DOHH2 (cell line): ENCODE data around the gene TBC1D22A.

Source experiments
- H3F3A ChIP-seq: fragments of 200-600 bp; sonication (generic), shearing (Covaris generic); 2 replicates; pipeline ENCODE4 v1.6.0; 2016; ENCODE audit warnings: antibody characterized with exemption, mild to moderate bottlenecking; ENCODE audit not compliant: control insufficient read depth, insufficient read depth
- H3K27ac ChIP-seq: fragments of 200-600 bp; sonication (generic); 2 replicates; pipeline ENCODE4 v1.5.1; 2014; ENCODE audit warnings: low read depth, mild to moderate bottlenecking, low read length, moderate library complexity
- H3K27me3 ChIP-seq: fragments of 200-600 bp; sonication (generic); 2 replicates; pipeline ENCODE4 v1.6.1; 2014; ENCODE audit warnings: mild to moderate bottlenecking, low read length, mixed read lengths; ENCODE audit not compliant: control insufficient read depth
- H3K36me3 ChIP-seq: fragments of 200-600 bp; sonication (generic); 2 replicates; pipeline ENCODE4 v1.6.1; 2014; ENCODE audit warnings: mild to moderate bottlenecking, low read length, moderate library complexity, mixed read lengths; ENCODE audit not compliant: control insufficient read depth
- H3K4me1 ChIP-seq: fragments of 200-600 bp; sonication (generic); 2 replicates; pipeline ENCODE4 v1.6.1; 2014; ENCODE audit warnings: mild to moderate bottlenecking, low read length, mixed read lengths; ENCODE audit not compliant: control insufficient read depth
- H3K4me2 ChIP-seq: fragments of 200-600 bp; sonication (generic); 2 replicates; pipeline ENCODE4 v1.6.0; 2014; ENCODE audit warnings: mild to moderate bottlenecking, low read length, moderate library complexity
- H3K4me3 ChIP-seq: fragments of 200-600 bp; sonication (generic); 2 replicates; pipeline ENCODE4 v1.5.1; 2014; ENCODE audit warnings: mild to moderate bottlenecking, low read length, mixed read lengths
- H3K79me2 ChIP-seq: fragments of 200-600 bp; sonication (generic); 2 replicates; pipeline ENCODE4 v1.6.1; 2014; ENCODE audit warnings: mild to moderate bottlenecking, low read length, mixed read lengths; ENCODE audit not compliant: control insufficient read depth
- H3K9me2 ChIP-seq: fragments of 200-600 bp; sonication (generic); replicated peaks from 2 replicates; pipeline ENCODE4 v1.6.1; 2014; ENCODE audit warnings: mild to moderate bottlenecking, low read length, mixed read lengths; ENCODE audit not compliant: control insufficient read depth
- H3K9me3 ChIP-seq: fragments of 200-600 bp; sonication (generic); 2 replicates; pipeline ENCODE4 v1.6.1; 2014; ENCODE audit warnings: antibody characterized with exemption, low read length, mixed read lengths; ENCODE audit not compliant: control insufficient read depth, insufficient read depth
- H4K20me1 ChIP-seq: fragments of 200-600 bp; sonication (generic); 2 replicates; pipeline ENCODE4 v1.6.0; 2014; ENCODE audit warnings: low read depth, mild to moderate bottlenecking, antibody characterized with exemption, low read length, moderate library complexity; ENCODE audit not compliant: control insufficient read depth, insufficient read depth
- EZH2phosphoT487 ChIP-seq: fragments of 200-600 bp; sonication (generic); IDR thresholded peaks from 2 replicates; pipeline ENCODE4 v1.6.1; 2017; ENCODE audit warnings: borderline replicate concordance, mild to moderate bottlenecking, antibody characterized with exemption, low read length, moderate library complexity, mixed read lengths
- TF ChIP-seq, protein P1 (sequence below): fragments of 200-600 bp; sonication (generic); IDR thresholded peaks from one replicate; pipeline ENCODE4 v1.5.1; 2014; ENCODE audit warnings: antibody characterized with exemption, mild to moderate bottlenecking, low read depth, low read length; ENCODE audit not compliant: poor library complexity, severe bottlenecking

TBC1D22A gene

DNA sequence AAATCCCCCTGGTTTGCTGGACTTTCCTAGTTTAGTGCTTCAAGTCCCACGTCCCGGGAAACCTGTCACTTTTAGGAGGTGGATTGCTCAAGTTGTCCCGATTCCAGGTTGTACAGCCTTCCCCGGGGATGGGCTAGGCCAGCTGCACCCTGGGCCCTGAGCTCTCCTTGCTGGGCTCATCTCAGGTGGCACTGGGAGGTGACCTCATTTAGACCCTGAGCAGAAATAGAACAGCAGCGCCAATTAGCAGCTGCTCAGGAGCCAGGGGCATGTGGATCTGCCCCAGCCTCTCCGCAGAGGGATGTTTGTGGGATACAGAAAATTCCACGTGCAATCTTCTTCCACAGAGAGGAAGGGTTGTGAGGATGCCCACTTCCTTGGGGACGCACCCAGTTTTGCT lies 14.8 kb upstream of the TBC1D22A start:
- Histone ChIP-seq H3K4me2 (no peak overlapping the region), H3K9me2 (no peaks in the 10 kb centered on the region), H3K36me3 (no peaks in the 10 kb centered on the region), H3K27me3 (0 out of 2 replicates have a peak, but pooled peaks cover 10% of the 10 kb centered on the region), H3K4me3 (no peak overlapping the region), H3K9me3 (no peaks in the 10 kb centered on the region; the same call in 1 of the 2 replicates), H4K20me1 (no peaks in the 10 kb centered on the region), H3K27ac (no peak overlapping the region), H3K79me2 (no peaks in the 10 kb centered on the region), H3K4me1 (peaks cover 14% of the 10 kb centered on the region), H3F3A (no peaks in the 10 kb centered on the region)
- TF ChIP-seq EZH2phosphoT487 = no peak
- TF ChIP-seq, protein P1, sequence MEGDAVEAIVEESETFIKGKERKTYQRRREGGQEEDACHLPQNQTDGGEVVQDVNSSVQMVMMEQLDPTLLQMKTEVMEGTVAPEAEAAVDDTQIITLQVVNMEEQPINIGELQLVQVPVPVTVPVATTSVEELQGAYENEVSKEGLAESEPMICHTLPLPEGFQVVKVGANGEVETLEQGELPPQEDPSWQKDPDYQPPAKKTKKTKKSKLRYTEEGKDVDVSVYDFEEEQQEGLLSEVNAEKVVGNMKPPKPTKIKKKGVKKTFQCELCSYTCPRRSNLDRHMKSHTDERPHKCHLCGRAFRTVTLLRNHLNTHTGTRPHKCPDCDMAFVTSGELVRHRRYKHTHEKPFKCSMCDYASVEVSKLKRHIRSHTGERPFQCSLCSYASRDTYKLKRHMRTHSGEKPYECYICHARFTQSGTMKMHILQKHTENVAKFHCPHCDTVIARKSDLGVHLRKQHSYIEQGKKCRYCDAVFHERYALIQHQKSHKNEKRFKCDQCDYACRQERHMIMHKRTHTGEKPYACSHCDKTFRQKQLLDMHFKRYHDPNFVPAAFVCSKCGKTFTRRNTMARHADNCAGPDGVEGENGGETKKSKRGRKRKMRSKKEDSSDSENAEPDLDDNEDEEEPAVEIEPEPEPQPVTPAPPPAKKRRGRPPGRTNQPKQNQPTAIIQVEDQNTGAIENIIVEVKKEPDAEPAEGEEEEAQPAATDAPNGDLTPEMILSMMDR = no peak

DNA sequence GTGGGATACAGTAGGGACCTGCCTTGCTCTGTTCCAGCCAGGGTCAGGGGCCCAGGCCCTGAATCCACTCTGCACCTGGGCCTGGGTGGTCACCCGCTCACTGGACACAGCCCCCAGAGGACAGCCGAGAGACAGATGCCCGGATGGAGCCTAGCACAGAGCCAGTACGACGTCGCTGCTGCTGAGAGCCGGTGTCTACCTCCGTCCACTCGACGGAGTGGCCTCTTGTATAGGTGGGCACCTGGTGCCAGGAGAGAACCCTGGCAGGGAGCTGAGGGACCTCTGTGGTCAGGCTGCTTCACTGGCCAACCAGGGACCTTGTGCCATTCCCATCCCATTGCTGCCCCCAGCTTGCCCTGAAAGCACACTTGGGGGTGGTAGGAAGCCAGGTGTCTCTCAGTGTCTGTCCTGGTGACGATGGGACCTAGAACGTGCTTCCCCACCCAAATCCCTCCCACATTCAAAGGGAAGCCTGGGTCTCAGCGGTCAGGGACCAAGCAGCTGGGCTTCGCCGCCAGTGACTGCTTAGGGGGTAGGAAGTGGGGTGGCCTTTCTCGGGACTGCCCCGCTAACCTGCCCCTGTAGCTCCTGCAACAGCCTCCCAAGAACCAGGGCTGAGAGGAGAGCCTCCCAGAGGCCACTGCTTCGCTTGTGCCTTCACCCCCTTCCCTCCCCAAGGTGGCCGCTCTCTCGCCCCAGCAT lies 14.1 kb upstream of the TBC1D22A start:
- Histone ChIP-seq H3K79me2 (no peaks in the 10 kb centered on the region), H3K4me2 (no peak overlapping the region), H3K36me3 (no peaks in the 10 kb centered on the region), H3K4me3 (no peak overlapping the region), H3K27me3 (0 out of 2 replicates have a peak, but pooled peaks cover 10% of the 10 kb centered on the region), H4K20me1 (no peaks in the 10 kb centered on the region), H3K27ac (no peak overlapping the region), H3F3A (no peaks in the 10 kb centered on the region), H3K9me3 (no peaks in the 10 kb centered on the region), H3K4me1 (peaks cover 14% of the 10 kb centered on the region), H3K9me2 (no peaks in the 10 kb centered on the region)
- no peak for TF ChIP-seq EZH2phosphoT487
- TF ChIP-seq, protein P1 = no peak

DNA sequence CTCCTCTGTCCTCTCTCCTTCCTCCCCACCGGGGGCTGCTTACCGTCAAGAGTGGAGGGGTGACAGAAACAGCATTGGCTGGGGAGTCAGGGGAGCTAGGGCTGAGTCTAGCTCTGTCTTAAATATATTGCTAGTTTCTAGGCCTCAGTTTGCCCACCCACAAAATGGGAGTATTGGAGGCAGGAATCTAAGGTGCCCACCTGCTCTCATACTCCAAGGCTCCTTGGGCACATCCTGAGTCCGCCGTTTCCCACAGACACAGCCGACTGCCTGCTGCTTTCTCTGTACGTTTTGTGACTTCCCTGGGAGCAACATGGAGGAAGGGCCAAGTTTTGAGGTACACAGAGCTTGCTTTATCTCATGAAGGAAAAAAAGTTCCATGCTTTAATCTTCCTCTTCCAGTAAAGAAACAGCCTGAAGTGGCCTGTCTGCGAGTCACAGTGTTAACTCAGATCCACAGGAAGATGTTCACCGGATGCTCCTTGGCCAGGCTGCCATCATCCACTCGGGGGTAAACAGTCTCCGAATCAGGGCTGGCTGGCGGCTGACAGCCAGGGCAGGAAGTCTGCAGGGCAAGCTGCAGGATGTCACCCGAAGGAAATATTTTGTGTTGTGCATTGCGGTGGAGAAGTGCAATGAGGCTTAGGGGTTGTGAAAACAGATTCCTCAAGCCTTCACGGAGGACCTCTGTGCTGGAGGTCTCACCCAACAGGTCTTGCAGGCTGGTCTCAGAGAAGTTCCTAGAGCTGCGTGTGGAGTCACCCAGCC lies 13.4 kb upstream of the TBC1D22A start:
- 0 out of 2 replicates have a peak overlapping the region, but pooled peaks have one; percentile 12 for H3K4me3 ChIP-seq

More for the DNA sequence above, 13.4 kb upstream of the TBC1D22A start:
- no peak overlapping the region for H3K27ac ChIP-seq
- no peaks in the 10 kb centered on the region for H3F3A ChIP-seq
- peak overlapping the region; percentile 43 for H3K4me2 ChIP-seq
- H4K20me1 ChIP-seq = no peaks in the 10 kb centered on the region
- peaks cover 17% of the 10 kb centered on the region for H3K4me1 ChIP-seq
- H3K9me2 ChIP-seq = no peaks in the 10 kb centered on the region
- no peaks in the 10 kb centered on the region for H3K79me2 ChIP-seq
- no peaks in the 10 kb centered on the region for H3K9me3 ChIP-seq
- no peak for TF ChIP-seq EZH2phosphoT487
- TF ChIP-seq, protein P1 = no peak
- H3K36me3 ChIP-seq = no peaks in the 10 kb centered on the region
- H3K27me3 ChIP-seq = 0 out of 2 replicates have a peak, but pooled peaks cover 10% of the 10 kb centered on the region
